Left ventricle myocardium inferior (tissue), 1 donor: ENCODE measurements around the gene CCDC51. TPM values are rescaled to one million over a fixed set of nuclear protein-coding genes. Genes with fewer than 3 reads are reported as not detected.

Experiments
- DNase-seq: peaks from one replicate; pipeline ENCODE4 v3.0.0-alpha.2; 2020
- H3K27ac ChIP-seq: fragments of 200-600 bp; replicated peaks from 2 replicates; pipeline ENCODE4 v1.8.0; 2021
- H3K27me3 ChIP-seq: fragments of 200-600 bp; 2 replicates; pipeline ENCODE4 v1.8.0; 2021; ENCODE audit warnings: low read depth
- H3K36me3 ChIP-seq: fragments of 200-600 bp; 2 replicates; pipeline ENCODE4 v1.8.0; 2021
- H3K4me1 ChIP-seq: fragments of 200-600 bp; 2 replicates; pipeline ENCODE4 v1.8.0; 2021
- H3K4me3 ChIP-seq: fragments of 200-600 bp; 2 replicates; pipeline ENCODE4 v1.8.0; 2021; ENCODE audit warnings: mild to moderate bottlenecking, moderate library complexity
- H3K9me3 ChIP-seq: fragments of 200-600 bp; replicated peaks from 2 replicates; pipeline ENCODE4 v1.8.0; 2021
- CTCF ChIP-seq: fragments of 200-600 bp; IDR thresholded peaks from 2 replicates; pipeline ENCODE4 v1.8.0; 2021; ENCODE audit warnings: antibody characterized with exemption, mild to moderate bottlenecking, borderline replicate concordance
- intact Hi-C: fragments of 100-400 bp; cut with micrococcal nuclease; formaldehyde crosslinking; loops from one replicate; pipeline ENCODE4 v1.11.0; 2022
- total RNA-seq: library from RNA; stranded (reverse); fragmentation: NEBNext Ultra II Directional; extraction: Animal tissue kit (Norgen Biotek cat#: 25700); gene quantifications from one replicate; pipeline ENCODE4 v1.2.1, GENCODE V29; 2021
- donor health status: DM: no; HTN: yes; CAD: no; lungs with severe emphysema.

Gene CCDC51
- total RNA-seq, 1 donor from 2014 or later: 13.9 TPM

GRCh38 chr3:48467473-48468267, 27.8 kb upstream of the CCDC51 start:
- Histone ChIP-seq H3K4me1 (peaks cover 83% of the 10 kb centered on the region), H3K27me3 (no peaks in the 10 kb centered on the region), H3K36me3 (peaks cover 27% of the 10 kb centered on the region), H3K9me3 (no peaks in the 10 kb centered on the region), H3K4me3 (peak overlapping the region; percentile 72), H3K27ac (peak overlapping the region; percentile 99)
- DNase-seq: no peak
- intact Hi-C loops: loop anchor here (10.0 kb wide), 1 partner anchor 77 kb away; no protein-coding TSS in a partner anchor
- TF ChIP-seq CTCF: no peak

GRCh38 chr3:48467110-48467454, 27.2 kb upstream of the CCDC51 start:
- Histone ChIP-seq H3K36me3 (peaks cover 27% of the 10 kb centered on the region), H3K27me3 (no peaks in the 10 kb centered on the region), H3K4me3 (peak overlapping the region; percentile 72), H3K4me1 (peaks cover 77% of the 10 kb centered on the region), H3K9me3 (no peaks in the 10 kb centered on the region), H3K27ac (peak overlapping the region; percentile 99)
- intact Hi-C loops: loop anchor here (10.0 kb wide), 1 partner anchor 78 kb away; no protein-coding TSS in a partner anchor
- no peak for DNase-seq
- no peak for TF ChIP-seq CTCF

- H3K9me3 ChIP-seq: no peaks in the 10 kb centered on the region
- H3K4me3 ChIP-seq: peak overlapping the region; percentile 72
- intact Hi-C loops: loop anchor here (10.0 kb wide), 1 partner anchor 78 kb away; no protein-coding TSS in a partner anchor
- H3K27ac ChIP-seq: peak overlapping the region; percentile 99
- H3K4me1 ChIP-seq: peaks cover 72% of the 10 kb centered on the region
- H3K27me3 ChIP-seq: no peaks in the 10 kb centered on the region
- DNase-seq: peak; percentile 35
- TF ChIP-seq CTCF: no peak
- H3K36me3 ChIP-seq: peaks cover 27% of the 10 kb centered on the region
These were observed 26.6 kb upstream of the CCDC51 start for GRCh38 chr3:48466386-48467109.

GRCh38 chr3:48465531-48466378, 25.8 kb upstream of the CCDC51 start:
- TF ChIP-seq CTCF: peak; percentile 81
- Histone ChIP-seq H3K9me3 (no peaks in the 10 kb centered on the region), H3K27ac (peak overlapping the region; percentile 99), H3K36me3 (peaks cover 34% of the 10 kb centered on the region), H3K4me1 (peaks cover 64% of the 10 kb centered on the region), H3K27me3 (no peaks in the 10 kb centered on the region), H3K4me3 (peak overlapping the region; percentile 72)
- DNase-seq: peak; percentile 96
- intact Hi-C loops: loop anchor here (10.0 kb wide), 1 partner anchor 79 kb away; no protein-coding TSS in a partner anchor

- intact Hi-C loops: loop anchor here (10.0 kb wide), 1 partner anchor 80 kb away; no protein-coding TSS in a partner anchor
- Histone ChIP-seq H3K27me3 (no peaks in the 10 kb centered on the region), H3K27ac (peak overlapping the region; percentile 99), H3K4me3 (peak overlapping the region; percentile 72), H3K36me3 (peaks cover 40% of the 10 kb centered on the region), H3K4me1 (peaks cover 58% of the 10 kb centered on the region), H3K9me3 (no peaks in the 10 kb centered on the region)
- DNase-seq: no peak
- TF ChIP-seq CTCF: no peak
These were observed 25.3 kb upstream of the CCDC51 start for GRCh38 chr3:48465237-48465530.
